ENCODE data around the gene CCDC184. TPM values are rescaled to one million over a fixed set of nuclear protein-coding genes. Genes with fewer than 3 reads are reported as not detected.

The CCDC184 gene
- total and polyA plus RNA-seq, 2 experiments from 2014 or later, result 1.7 to 2.0 TPM

GRCh38 chr12:48180424-48180823 is 3.0 kb upstream of the CCDC184 start:
- no peak overlapping the region for H3K27ac ChIP-seq
- DNase-seq, result no peak
- H3K9me2 ChIP-seq (ENCODE audit: insufficient read depth), result no peaks in the 10 kb centered on the region
- no peak for TF ChIP-seq EZH2phosphoT487 (IDR thresholded peaks at IDR 0.05; ENCODE audit: insufficient read depth, low read depth)
- no peak for TF ChIP-seq EZH2 (IDR thresholded peaks at IDR 0.05; ENCODE audit: insufficient read depth, poor library complexity, severe bottlenecking)
- peaks cover 23% of the 10 kb centered on the region for H3K4me1 ChIP-seq (ENCODE audit: insufficient read depth)
- no peaks in the 10 kb centered on the region for H4K20me1 ChIP-seq (ENCODE audit: insufficient read depth)
- peaks cover 28% of the 10 kb centered on the region for H3K27me3 ChIP-seq (replicated peaks; ENCODE audit: insufficient read depth)
- no peak overlapping the region for H3K4me3 ChIP-seq
- H3K79me2 ChIP-seq (ENCODE audit: insufficient read depth), result no peaks in the 10 kb centered on the region
- H3K9me3 ChIP-seq (ENCODE audit: low read depth), result no peaks in the 10 kb centered on the region
- no peak overlapping the region for H2AFZ ChIP-seq
- H3K4me2 ChIP-seq (ENCODE audit: unreplicated experiment), result no peak overlapping the region
- H3K36me3 ChIP-seq (ENCODE audit: low read depth), result no peaks in the 10 kb centered on the region
- in situ Hi-C loops (cut with MboI), result no loop called here
- H3F3A ChIP-seq (ENCODE audit: insufficient read depth), result peaks cover 19% of the 10 kb centered on the region
- no peak overlapping the region for H3K9ac ChIP-seq
- 31 to 59% methylated on average over 1 of the region's 1 CpG for WGBS, 2 experiments (ENCODE audit: low coverage in 1 of 2, low lambda C conversion rate in 2 of 2, missing lambda C conversion rate in 2 of 2)

- Histone ChIP-seq H3K9me2 (ENCODE audit: insufficient read depth) (no peaks in the 10 kb centered on the region), H3K27me3 (replicated peaks; ENCODE audit: insufficient read depth) (peaks cover 28% of the 10 kb centered on the region), H3K9ac (no peak overlapping the region), H3K4me3 (no peak overlapping the region), H3K36me3 (ENCODE audit: low read depth) (no peaks in the 10 kb centered on the region), H4K20me1 (ENCODE audit: insufficient read depth) (no peaks in the 10 kb centered on the region), H3K4me1 (ENCODE audit: insufficient read depth) (peaks cover 18% of the 10 kb centered on the region), H3K4me2 (ENCODE audit: unreplicated experiment) (no peak overlapping the region), H3K79me2 (ENCODE audit: insufficient read depth) (no peaks in the 10 kb centered on the region), H3K27ac (no peak overlapping the region), H3K9me3 (ENCODE audit: low read depth) (no peaks in the 10 kb centered on the region), H2AFZ (no peak overlapping the region), H3F3A (ENCODE audit: insufficient read depth) (peaks cover 14% of the 10 kb centered on the region; the same call in 1 of the 2 replicates)
- no peak for DNase-seq
- in situ Hi-C loops (cut with MboI), result no loop called here
- WGBS, 2 experiments (ENCODE audit: low coverage in 1 of 2, low lambda C conversion rate in 2 of 2, missing lambda C conversion rate in 2 of 2), result 87 to 93% methylated on average over 2 of the region's 2 CpGs
- no peak for TF ChIP-seq EZH2phosphoT487 (IDR thresholded peaks at IDR 0.05; ENCODE audit: insufficient read depth, low read depth)
- no peak for TF ChIP-seq EZH2 (IDR thresholded peaks at IDR 0.05; ENCODE audit: insufficient read depth, poor library complexity, severe bottlenecking)
These were observed 2.5 kb upstream of the CCDC184 start for GRCh38 chr12:48180857-48181495.

- in situ Hi-C loops (cut with MboI), result no loop called here
- Histone ChIP-seq H3K4me3 (peak overlapping the region; percentile 85), H3K4me1 (ENCODE audit: insufficient read depth) (peaks cover 13% of the 10 kb centered on the region; the same call in 1 of the 2 replicates), H4K20me1 (ENCODE audit: insufficient read depth) (no peaks in the 10 kb centered on the region), H3K27ac (peak overlapping the region; percentile 25), H2AFZ (peak overlapping the region; percentile 88), H3K36me3 (ENCODE audit: low read depth) (no peaks in the 10 kb centered on the region), H3K79me2 (ENCODE audit: insufficient read depth) (no peaks in the 10 kb centered on the region), H3K27me3 (replicated peaks; ENCODE audit: insufficient read depth) (peaks cover 24% of the 10 kb centered on the region), H3F3A (ENCODE audit: insufficient read depth) (0 out of 2 replicates have a peak, but pooled peaks cover 8% of the 10 kb centered on the region), H3K9me2 (ENCODE audit: insufficient read depth) (no peaks in the 10 kb centered on the region), H3K9ac (peak overlapping the region; percentile 64), H3K4me2 (ENCODE audit: unreplicated experiment) (peak overlapping the region; percentile 77), H3K9me3 (ENCODE audit: low read depth) (no peaks in the 10 kb centered on the region)
- DNase-seq, result peak; percentile 32
- TF ChIP-seq EZH2phosphoT487 (IDR thresholded peaks at IDR 0.05; ENCODE audit: insufficient read depth, low read depth), result no peak
- WGBS, 2 experiments (ENCODE audit: low coverage in 1 of 2, low lambda C conversion rate in 2 of 2, missing lambda C conversion rate in 2 of 2), result 9% methylated on average over 7 of the region's 7 CpGs
These were observed 813 bp upstream of the CCDC184 start for GRCh38 chr12:48182631-48183030.

DNA sequence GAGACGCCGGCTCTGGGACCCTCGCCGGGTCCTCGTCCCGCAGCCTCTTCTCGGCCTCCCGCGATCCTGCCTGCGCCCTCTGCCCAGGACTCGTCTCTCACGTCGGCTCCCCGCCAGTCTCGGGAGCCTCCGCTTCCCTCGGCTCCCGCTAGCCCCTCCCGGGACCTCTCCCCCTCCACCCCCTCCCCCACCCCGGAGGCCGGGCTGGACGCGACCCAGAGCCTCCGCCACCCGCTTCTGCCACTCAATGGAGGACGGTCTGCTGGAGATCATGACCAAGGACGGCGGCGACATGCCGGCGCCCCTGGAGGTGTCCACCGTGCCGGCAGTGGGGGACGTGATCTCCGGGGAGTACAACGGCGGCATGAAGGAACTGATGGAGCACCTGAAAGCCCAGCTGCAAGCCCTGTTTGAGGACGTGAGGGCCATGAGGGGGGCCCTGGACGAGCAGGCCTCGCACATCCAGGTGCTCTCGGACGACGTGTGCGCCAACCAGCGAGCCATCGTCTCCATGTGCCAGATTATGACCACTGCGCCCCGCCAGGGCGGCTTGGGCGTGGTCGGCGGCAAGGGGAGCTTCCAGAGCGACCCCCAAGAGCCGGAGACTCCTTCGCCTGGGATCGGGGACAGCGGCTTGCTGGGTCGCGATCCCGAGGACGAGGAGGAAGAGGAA is 568 bp downstream of the CCDC184 start:
- Histone ChIP-seq H3K79me2 (ENCODE audit: insufficient read depth) (no peaks in the 10 kb centered on the region), H3K4me2 (ENCODE audit: unreplicated experiment) (peak overlapping the region; percentile 77), H4K20me1 (ENCODE audit: insufficient read depth) (no peaks in the 10 kb centered on the region), H3K9me3 (ENCODE audit: low read depth) (no peaks in the 10 kb centered on the region), H3F3A (ENCODE audit: insufficient read depth) (0 out of 2 replicates have a peak, but pooled peaks cover 8% of the 10 kb centered on the region), H3K9ac (peak overlapping the region; percentile 64), H3K4me1 (ENCODE audit: insufficient read depth) (peaks cover 22% of the 10 kb centered on the region), H3K27ac (no peak overlapping the region), H3K27me3 (replicated peaks; ENCODE audit: insufficient read depth) (peaks cover 15% of the 10 kb centered on the region; the same call in 1 of the 2 replicates), H2AFZ (peak overlapping the region; percentile 88), H3K36me3 (ENCODE audit: low read depth) (no peaks in the 10 kb centered on the region), H3K9me2 (ENCODE audit: insufficient read depth) (no peaks in the 10 kb centered on the region), H3K4me3 (peak overlapping the region; percentile 85)
- in situ Hi-C loops (cut with MboI), result no loop called here
- DNase-seq, result no peak
- WGBS, 2 experiments (ENCODE audit: low coverage in 1 of 2, low lambda C conversion rate in 2 of 2, missing lambda C conversion rate in 2 of 2), result 2 to 4% methylated on average over 45 to 54 of the region's 61 CpGs
- TF ChIP-seq EZH2phosphoT487 (IDR thresholded peaks at IDR 0.05; ENCODE audit: insufficient read depth, low read depth) (no peak), EZH2 (IDR thresholded peaks at IDR 0.05; ENCODE audit: insufficient read depth, poor library complexity, severe bottlenecking) (no peak)

Data from GM23248 (cell line).